Smooth muscle cell (in vitro differentiated cells): ENCODE results near the gene TP73. TPM values are rescaled to one million over a fixed set of nuclear protein-coding genes. Genes with fewer than 3 reads are reported as not detected.

ENCODE experiments used
- DNase-seq: peaks from one replicate; lab custom pipeline; 2025; ENCODE audit not compliant: unreplicated experiment; lab: John Stamatoyannopoulos, UW
- H2AFZ ChIP-seq: fragments of 200-600 bp; sonication (generic); 2 replicates; pipeline ENCODE4 v1.6.0; 2016; ENCODE audit warnings: antibody characterized with exemption, low read depth, mild to moderate bottlenecking
- H3F3A ChIP-seq: fragments of 200-600 bp; sonication (generic); 2 replicates; pipeline ENCODE4 v1.6.0; 2017; ENCODE audit warnings: antibody characterized with exemption, low read depth
- H3K27ac ChIP-seq: fragments of 200-600 bp; sonication (generic); 2 replicates; pipeline ENCODE4 v1.5.1; 2016; ENCODE audit warnings: low read depth, mild to moderate bottlenecking
- H3K27me3 ChIP-seq: fragments of 200-600 bp; sonication (generic); 2 replicates; pipeline ENCODE4 v1.6.1; 2016; ENCODE audit warnings: low read depth, mild to moderate bottlenecking
- H3K36me3 ChIP-seq: fragments of 200-600 bp; sonication (generic); 2 replicates; pipeline ENCODE4 v1.5.1; 2016; ENCODE audit warnings: low read depth
- H3K4me1 ChIP-seq: fragments of 200-600 bp; sonication (generic); 2 replicates; pipeline ENCODE4 v1.5.1; 2016; ENCODE audit warnings: low read depth
- H3K4me2 ChIP-seq: fragments of 200-600 bp; sonication (generic); 2 replicates; pipeline ENCODE4 v1.6.0; 2016; ENCODE audit warnings: mild to moderate bottlenecking
- H3K4me3 ChIP-seq: fragments of 200-600 bp; sonication (generic); 2 replicates; pipeline ENCODE4 v1.5.1; 2016; ENCODE audit warnings: mild to moderate bottlenecking
- H3K79me2 ChIP-seq: fragments of 200-600 bp; sonication (generic); 2 replicates; pipeline ENCODE4 v1.6.0; 2016; ENCODE audit warnings: low read depth, mild to moderate bottlenecking
- H3K9ac ChIP-seq: fragments of 200-600 bp; sonication (generic); 2 replicates; pipeline ENCODE4 v1.6.0; 2016; ENCODE audit warnings: low read depth
- H3K9me3 ChIP-seq: fragments of 200-600 bp; sonication (generic); replicated peaks from 2 replicates; pipeline ENCODE4 v1.5.1; 2016; ENCODE audit warnings: low read depth
- H4K20me1 ChIP-seq: fragments of 200-600 bp; sonication (generic); 2 replicates; pipeline ENCODE4 v1.6.0; 2016; ENCODE audit warnings: low read depth
- CTCF ChIP-seq: fragments of 200-600 bp; sonication (generic); IDR thresholded peaks from 2 replicates; pipeline ENCODE4 v1.5.1; 2017; ENCODE audit warnings: borderline replicate concordance, mild to moderate bottlenecking, antibody characterized with exemption; ENCODE audit not compliant: insufficient read depth, poor library complexity, severe bottlenecking
- WGBS: methylation state at CpG from one replicate; pipeline ENCODE4 v1.1.7; 2016; ENCODE audit warnings: low lambda C conversion rate; 5-methylcytosine and 5-hydroxymethylcytosine counted together
- polyA plus RNA-seq: library from polyadenylated mRNA; unstranded; fragments of >200 nt; fragmentation: Nextera tagmentation; extraction: Ambion mirVana; gene quantifications from 2 replicates; pipeline ENCODE4 v1.2.1, GENCODE V29; 2016
- total RNA-seq: library from RNA; depleted of rRNA; stranded (reverse); fragments of >200 nt; gene quantifications from 2 replicates; pipeline ENCODE4 v1.2.3, GENCODE V29; 2014

TP73 gene
- total and polyA plus RNA-seq, 2 experiments from 2014 or later: 0.22 TPM; not detected in 1

GRCh38 chr1:3714284-3714741 lies 62.0 kb downstream of the TP73 start:
- no peak for DNase-seq
- Histone ChIP-seq H3K4me2 (no peak overlapping the region), H3K9me3 (no peaks in the 10 kb centered on the region), H3F3A (no peaks in the 10 kb centered on the region), H3K27ac (no peak overlapping the region), H3K27me3 (peaks cover 2% of the 10 kb centered on the region), H4K20me1 (no peaks in the 10 kb centered on the region), H2AFZ (no peak overlapping the region), H3K4me1 (no peaks in the 10 kb centered on the region), H3K4me3 (no peak overlapping the region), H3K36me3 (no peaks in the 10 kb centered on the region), H3K9ac (no peak overlapping the region), H3K79me2 (no peaks in the 10 kb centered on the region)
- no peak for TF ChIP-seq CTCF
- WGBS: 90% methylated on average over 10 of the region's 10 CpGs

- no peak overlapping the region for H3K9ac ChIP-seq
- H2AFZ ChIP-seq: no peak overlapping the region
- no peak overlapping the region for H3K27ac ChIP-seq
- no peaks in the 10 kb centered on the region for H4K20me1 ChIP-seq
- no peak overlapping the region for H3K4me3 ChIP-seq
- DNase-seq: no peak
- no peaks in the 10 kb centered on the region for H3K9me3 ChIP-seq
- no peaks in the 10 kb centered on the region for H3K4me1 ChIP-seq
- H3K27me3 ChIP-seq: no peaks in the 10 kb centered on the region
- no peaks in the 10 kb centered on the region for H3K79me2 ChIP-seq
- H3K4me2 ChIP-seq: no peak overlapping the region
- no peak for TF ChIP-seq CTCF
- H3K36me3 ChIP-seq: no peaks in the 10 kb centered on the region
- WGBS: 78% methylated on average over 10 of the region's 10 CpGs
- no peaks in the 10 kb centered on the region for H3F3A ChIP-seq
These were observed 62.5 kb downstream of the TP73 start for GRCh38 chr1:3714814-3715213.

- WGBS: 76% methylated on average over 6 of the region's 6 CpGs
- no peaks in the 10 kb centered on the region for H3K36me3 ChIP-seq
- H3K27ac ChIP-seq: no peak overlapping the region
- H3K79me2 ChIP-seq: no peaks in the 10 kb centered on the region
- H3K4me2 ChIP-seq: no peak overlapping the region
- H4K20me1 ChIP-seq: no peaks in the 10 kb centered on the region
- H2AFZ ChIP-seq: no peak overlapping the region
- no peak for DNase-seq
- no peaks in the 10 kb centered on the region for H3F3A ChIP-seq
- no peaks in the 10 kb centered on the region for H3K4me1 ChIP-seq
- no peak overlapping the region for H3K9ac ChIP-seq
- H3K27me3 ChIP-seq: no peaks in the 10 kb centered on the region
- no peaks in the 10 kb centered on the region for H3K9me3 ChIP-seq
- TF ChIP-seq CTCF: no peak
- no peak overlapping the region for H3K4me3 ChIP-seq
These were observed 64.0 kb downstream of the TP73 start for GRCh38 chr1:3716351-3716750.

- Histone ChIP-seq H3K4me1 (no peaks in the 10 kb centered on the region), H3F3A (no peaks in the 10 kb centered on the region), H3K27me3 (no peaks in the 10 kb centered on the region), H3K27ac (no peak overlapping the region), H3K9ac (no peak overlapping the region), H3K4me3 (no peak overlapping the region), H4K20me1 (no peaks in the 10 kb centered on the region), H3K79me2 (no peaks in the 10 kb centered on the region), H3K4me2 (no peak overlapping the region), H3K36me3 (no peaks in the 10 kb centered on the region), H3K9me3 (no peaks in the 10 kb centered on the region), H2AFZ (no peak overlapping the region)
- DNase-seq: no peak
- TF ChIP-seq CTCF: no peak
- 78% methylated on average over 24 of the region's 33 CpGs for WGBS
These were observed 64.9 kb downstream of the TP73 start for GRCh38 chr1:3717041-3717714.
